HepG2 (cell line): ENCODE data around the gene MICAL3. TPM values are rescaled to one million over a fixed set of nuclear protein-coding genes. Genes with fewer than 3 reads are reported as not detected.

Experiments
- ARNTL ChIP-seq: sonication (generic); formaldehyde crosslinking; IDR thresholded peaks from 2 replicates; pipeline ENCODE4 v1.4.0; 2020; ENCODE audit warnings: mild to moderate bottlenecking, missing genetic modification reagents
- GZF1 ChIP-seq: sonication (generic); formaldehyde crosslinking; IDR thresholded peaks from 2 replicates; pipeline ENCODE4 v1.5.1; 2020; ENCODE audit warnings: mild to moderate bottlenecking, missing genetic modification reagents
- RARA ChIP-seq: IDR thresholded peaks from 2 replicates; pipeline ENCODE4 v1.6.1; 2016; ENCODE audit warnings: missing genetic modification reagents, missing compliant biosample characterization
- RARG ChIP-seq: sonication (generic); formaldehyde crosslinking; IDR thresholded peaks from 2 replicates; pipeline ENCODE4 v1.4.0; 2020; ENCODE audit warnings: low read depth, mild to moderate bottlenecking, missing genetic modification reagents
- SMAD1 ChIP-seq: sonication (generic); formaldehyde crosslinking; IDR thresholded peaks from 2 replicates; pipeline ENCODE4 v1.4.0; 2020; ENCODE audit warnings: missing genetic modification reagents, low read depth, mild to moderate bottlenecking, borderline replicate concordance
- TOPORS ChIP-seq: sonication (generic); formaldehyde crosslinking; IDR thresholded peaks from 2 replicates; pipeline ENCODE4 v1.8.0; 2023; ENCODE audit warnings: mild to moderate bottlenecking, missing genetic modification reagents
- ZNF10 ChIP-seq: sonication (generic); formaldehyde crosslinking; IDR thresholded peaks from 2 replicates; pipeline ENCODE4 v1.4.0; 2020; ENCODE audit warnings: mild to moderate bottlenecking, low read depth, missing genetic modification reagents, borderline replicate concordance
- ZNF44 ChIP-seq: sonication (generic); formaldehyde crosslinking; IDR thresholded peaks from 2 replicates; pipeline ENCODE4 v1.5.1; 2020; ENCODE audit warnings: mild to moderate bottlenecking, missing genetic modification reagents
- ZNF501 ChIP-seq: sonication (generic); formaldehyde crosslinking; IDR thresholded peaks from 2 replicates; pipeline ENCODE4 v1.5.1; 2020; ENCODE audit warnings: mild to moderate bottlenecking, moderate library complexity, missing genetic modification reagents
- ZNF570 ChIP-seq: sonication (generic); formaldehyde crosslinking; IDR thresholded peaks from 2 replicates; pipeline ENCODE4 v1.4.0; 2020; ENCODE audit warnings: mild to moderate bottlenecking, missing genetic modification reagents, borderline replicate concordance
- ZNF607 ChIP-seq: sonication (generic); formaldehyde crosslinking; IDR thresholded peaks from 2 replicates; pipeline ENCODE4 v1.5.1; 2020; ENCODE audit warnings: missing genetic modification reagents, mild to moderate bottlenecking, borderline replicate concordance
- ZNF678 ChIP-seq: sonication (generic); formaldehyde crosslinking; IDR thresholded peaks from 2 replicates; pipeline ENCODE4 v1.4.0; 2020; ENCODE audit warnings: mild to moderate bottlenecking, missing genetic modification reagents
- ZNF816 ChIP-seq: sonication (generic); formaldehyde crosslinking; IDR thresholded peaks from 2 replicates; pipeline ENCODE4 v1.8.0; 2022; ENCODE audit warnings: missing genetic modification reagents, mild to moderate bottlenecking, borderline replicate concordance
- polyA plus RNA-seq, 8 experiments: library from polyadenylated mRNA; depleted of rRNA in 3 of 8; stranded (reverse) in 7 of 8; unstranded in 1 of 8; fragments of >200 nt; fragmentation: Illumina TruSeq in 4 of 8; extraction: Trizol in 4 of 8; gene quantifications; 2 replicates each; pipeline versions ENCODE4 v1.2.1 to v1.2.3, GENCODE V29; 2011 to 2016; ENCODE audit warnings: low read depth in 4 of 8, missing spikeins in 1 of 8, mixed read lengths in 1 of 8; ENCODE audit not compliant: insufficient read depth in 1 of 8
- total RNA-seq, 5 experiments: library from RNA; depleted of rRNA; stranded (reverse); fragments of >200 nt; fragmentation: Illumina TruSeq; extraction: Trizol; gene quantifications; 2 replicates each; pipeline ENCODE4 v1.2.3, GENCODE V29; 2016; ENCODE audit warnings: low read depth in 1 of 5
- TF ChIP-seq, protein P1 (sequence below): sonication (generic); formaldehyde crosslinking; IDR thresholded peaks from 2 replicates; pipeline ENCODE4 v1.4.0; 2020; ENCODE audit warnings: mild to moderate bottlenecking, missing genetic modification reagents
- TF ChIP-seq, protein P2 (sequence below): sonication (generic); formaldehyde crosslinking; IDR thresholded peaks from 2 replicates; pipeline ENCODE4 v1.4.0; 2020; ENCODE audit warnings: missing genetic modification reagents
- TF ChIP-seq, protein P3 (sequence below): IDR thresholded peaks from 2 replicates; pipeline ENCODE4 v1.6.1; 2018; ENCODE audit warnings: missing genetic modification reagents, mild to moderate bottlenecking, missing compliant biosample characterization
- TF ChIP-seq, protein P4 (sequence below): IDR thresholded peaks from 2 replicates; pipeline ENCODE4 v1.6.1; 2016; ENCODE audit warnings: low read depth, borderline replicate concordance
- TF ChIP-seq, protein P5 (sequence below): IDR thresholded peaks from 2 replicates; pipeline ENCODE4 v1.6.1; 2016; ENCODE audit warnings: missing genetic modification reagents, missing compliant biosample characterization

The MICAL3 gene
- total and polyA plus RNA-seq, 2 of the 13 experiments (the other 11 are each of a cell fraction or from before 2014, with no cell fraction given), result 5.3 to 12.5 TPM

DNA sequence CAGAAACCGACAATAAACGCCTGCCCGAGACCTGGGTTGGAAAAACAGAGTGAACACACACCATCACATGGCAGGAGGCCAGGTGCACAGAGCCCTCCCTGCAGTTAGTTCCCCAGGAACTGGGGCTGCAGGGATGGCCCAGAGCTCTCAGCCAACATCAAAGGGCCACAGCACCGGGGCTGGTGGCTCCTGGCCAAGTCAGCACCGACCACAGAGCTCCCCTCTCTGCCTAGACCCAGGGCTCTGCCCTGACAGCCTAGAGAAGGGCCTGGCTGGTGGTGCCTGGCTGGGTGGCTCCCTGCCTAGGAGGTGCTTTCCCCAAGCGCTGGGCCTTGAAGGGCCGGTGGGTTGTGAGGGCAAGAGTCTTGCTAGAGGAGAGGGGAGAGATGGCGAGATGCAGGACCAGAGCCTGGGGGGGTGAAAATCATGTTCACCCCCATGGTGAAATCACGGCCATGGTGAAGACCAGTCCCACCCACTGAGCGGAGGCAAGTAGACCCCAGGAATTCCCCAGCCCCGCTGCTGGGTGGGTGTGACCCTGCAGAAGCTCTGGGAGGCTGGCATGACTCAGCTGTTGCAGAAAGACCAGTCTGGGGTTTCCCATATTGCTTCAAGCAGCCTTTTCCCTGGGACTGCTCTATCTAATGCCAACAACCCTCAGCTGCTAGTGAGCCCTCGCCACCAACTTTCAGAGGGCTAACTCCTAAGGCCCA is 242.9 kb downstream of the MICAL3 start (continued):
- TF ChIP-seq, protein P1, sequence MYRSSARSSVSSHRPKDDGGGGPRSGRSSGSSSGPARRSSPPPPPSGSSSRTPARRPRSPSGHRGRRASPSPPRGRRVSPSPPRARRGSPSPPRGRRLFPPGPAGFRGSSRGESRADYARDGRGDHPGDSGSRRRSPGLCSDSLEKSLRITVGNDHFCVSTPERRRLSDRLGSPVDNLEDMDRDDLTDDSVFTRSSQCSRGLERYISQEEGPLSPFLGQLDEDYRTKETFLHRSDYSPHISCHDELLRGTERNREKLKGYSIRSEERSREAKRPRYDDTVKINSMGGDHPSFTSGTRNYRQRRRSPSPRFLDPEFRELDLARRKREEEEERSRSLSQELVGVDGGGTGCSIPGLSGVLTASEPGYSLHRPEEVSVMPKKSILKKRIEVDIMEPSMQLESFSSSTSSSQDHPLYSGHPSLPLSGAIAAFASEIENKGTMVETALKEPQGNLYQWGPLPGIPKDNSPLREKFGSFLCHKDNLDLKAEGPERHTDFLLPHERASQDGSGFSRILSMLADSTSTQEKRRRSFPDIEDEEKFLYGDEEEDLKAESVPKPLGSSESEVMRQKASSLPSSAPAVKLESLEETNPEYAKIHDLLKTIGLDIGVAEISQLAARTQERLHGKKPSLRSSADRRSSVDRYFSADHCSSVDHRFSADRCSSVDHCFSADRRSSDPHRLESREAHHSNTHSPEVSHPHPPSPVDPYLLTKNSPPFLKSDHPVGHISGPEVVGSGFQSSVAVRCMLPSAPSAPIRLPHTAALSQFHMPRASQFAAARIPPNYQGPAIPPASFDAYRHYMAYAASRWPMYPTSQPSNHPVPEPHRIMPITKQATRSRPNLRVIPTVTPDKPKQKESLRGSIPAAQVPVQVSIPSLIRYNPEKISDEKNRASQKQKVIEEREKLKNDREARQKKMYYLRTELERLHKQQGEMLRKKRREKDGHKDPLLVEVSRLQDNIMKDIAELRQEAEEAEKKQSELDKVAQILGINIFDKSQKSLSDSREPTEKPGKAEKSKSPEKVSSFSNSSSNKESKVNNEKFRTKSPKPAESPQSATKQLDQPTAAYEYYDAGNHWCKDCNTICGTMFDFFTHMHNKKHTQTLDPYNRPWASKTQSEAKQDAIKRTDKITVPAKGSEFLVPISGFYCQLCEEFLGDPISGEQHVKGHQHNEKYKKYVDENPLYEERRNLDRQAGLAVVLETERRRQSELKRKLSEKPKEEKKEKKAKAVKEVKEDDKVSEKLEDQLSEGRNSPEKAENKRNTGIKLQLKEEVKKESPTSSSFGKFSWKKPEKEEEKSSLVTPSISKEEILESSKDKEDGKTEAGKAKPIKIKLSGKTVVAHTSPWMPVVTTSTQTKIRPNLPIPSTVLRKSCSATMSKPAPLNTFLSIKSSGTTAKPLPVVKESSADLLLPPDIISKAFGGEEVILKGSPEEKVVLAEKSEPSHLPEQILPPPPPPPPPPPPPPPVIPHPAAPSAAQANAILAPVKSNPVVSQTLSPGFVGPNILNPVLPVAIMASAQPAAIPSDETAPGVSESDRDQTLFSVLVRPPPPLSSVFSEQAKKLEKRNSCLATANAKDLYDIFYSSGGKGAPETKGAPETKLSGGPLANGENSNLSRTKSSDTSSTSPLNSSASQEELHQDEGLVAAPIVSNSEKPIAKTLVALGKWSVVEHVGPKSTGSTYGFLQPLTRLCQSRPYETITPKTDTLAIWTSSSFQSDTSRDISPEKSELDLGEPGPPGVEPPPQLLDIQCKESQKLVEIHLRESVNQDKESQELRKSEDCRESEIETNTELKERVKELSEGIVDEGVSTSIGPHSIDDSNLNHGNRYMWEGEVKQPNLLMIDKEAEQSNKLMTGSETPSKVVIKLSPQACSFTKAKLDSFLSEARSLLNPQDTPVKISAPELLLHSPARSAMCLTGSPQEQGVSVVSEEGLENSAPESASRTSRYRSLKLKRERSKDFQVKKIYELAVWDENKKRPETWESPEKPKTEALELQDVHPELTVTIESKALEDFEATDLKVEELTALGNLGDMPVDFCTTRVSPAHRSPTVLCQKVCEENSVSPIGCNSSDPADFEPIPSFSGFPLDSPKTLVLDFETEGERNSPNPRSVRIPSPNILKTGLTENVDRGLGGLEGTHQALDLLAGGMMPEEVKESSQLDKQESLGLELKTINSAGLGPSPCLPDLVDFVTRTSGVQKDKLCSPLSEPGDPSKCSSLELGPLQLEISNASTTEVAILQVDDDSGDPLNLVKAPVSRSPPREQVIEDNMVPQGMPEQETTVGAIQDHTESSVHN (CRISPR knock-in tag), result no peak
- TF ChIP-seq ZNF678 (CRISPR knock-in tag), result no peak
- TF ChIP-seq ZNF501, result peak; percentile 78
- TF ChIP-seq, protein P2, sequence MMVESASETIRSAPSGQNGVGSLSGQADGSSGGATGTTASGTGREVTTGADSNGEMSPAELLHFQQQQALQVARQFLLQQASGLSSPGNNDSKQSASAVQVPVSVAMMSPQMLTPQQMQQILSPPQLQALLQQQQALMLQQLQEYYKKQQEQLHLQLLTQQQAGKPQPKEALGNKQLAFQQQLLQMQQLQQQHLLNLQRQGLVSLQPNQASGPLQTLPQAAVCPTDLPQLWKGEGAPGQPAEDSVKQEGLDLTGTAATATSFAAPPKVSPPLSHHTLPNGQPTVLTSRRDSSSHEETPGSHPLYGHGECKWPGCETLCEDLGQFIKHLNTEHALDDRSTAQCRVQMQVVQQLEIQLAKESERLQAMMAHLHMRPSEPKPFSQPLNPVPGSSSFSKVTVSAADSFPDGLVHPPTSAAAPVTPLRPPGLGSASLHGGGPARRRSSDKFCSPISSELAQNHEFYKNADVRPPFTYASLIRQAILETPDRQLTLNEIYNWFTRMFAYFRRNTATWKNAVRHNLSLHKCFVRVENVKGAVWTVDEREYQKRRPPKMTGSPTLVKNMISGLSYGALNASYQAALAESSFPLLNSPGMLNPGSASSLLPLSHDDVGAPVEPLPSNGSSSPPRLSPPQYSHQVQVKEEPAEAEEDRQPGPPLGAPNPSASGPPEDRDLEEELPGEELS, result no peak
- TF ChIP-seq, protein P3, sequence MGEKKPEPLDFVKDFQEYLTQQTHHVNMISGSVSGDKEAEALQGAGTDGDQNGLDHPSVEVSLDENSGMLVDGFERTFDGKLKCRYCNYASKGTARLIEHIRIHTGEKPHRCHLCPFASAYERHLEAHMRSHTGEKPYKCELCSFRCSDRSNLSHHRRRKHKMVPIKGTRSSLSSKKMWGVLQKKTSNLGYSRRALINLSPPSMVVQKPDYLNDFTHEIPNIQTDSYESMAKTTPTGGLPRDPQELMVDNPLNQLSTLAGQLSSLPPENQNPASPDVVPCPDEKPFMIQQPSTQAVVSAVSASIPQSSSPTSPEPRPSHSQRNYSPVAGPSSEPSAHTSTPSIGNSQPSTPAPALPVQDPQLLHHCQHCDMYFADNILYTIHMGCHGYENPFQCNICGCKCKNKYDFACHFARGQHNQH, result no peak
- no peak for TF ChIP-seq RARG (CRISPR knock-in tag)
- TF ChIP-seq, protein P4, sequence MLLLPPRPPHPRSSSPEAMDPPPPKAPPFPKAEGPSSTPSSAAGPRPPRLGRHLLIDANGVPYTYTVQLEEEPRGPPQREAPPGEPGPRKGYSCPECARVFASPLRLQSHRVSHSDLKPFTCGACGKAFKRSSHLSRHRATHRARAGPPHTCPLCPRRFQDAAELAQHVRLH (CRISPR knock-in tag), result no peak
- no peak for TF ChIP-seq TOPORS
- TF ChIP-seq RARA, result no peak
- no peak for TF ChIP-seq ARNTL (CRISPR knock-in tag)
- TF ChIP-seq ZNF44 (CRISPR knock-in tag), result no peak
- TF ChIP-seq SMAD1 (CRISPR knock-in tag), result peak; percentile 46; the same call in 1 of the 2 replicates
- TF ChIP-seq ZNF10 (CRISPR knock-in tag), result no peak
- TF ChIP-seq, protein P5, sequence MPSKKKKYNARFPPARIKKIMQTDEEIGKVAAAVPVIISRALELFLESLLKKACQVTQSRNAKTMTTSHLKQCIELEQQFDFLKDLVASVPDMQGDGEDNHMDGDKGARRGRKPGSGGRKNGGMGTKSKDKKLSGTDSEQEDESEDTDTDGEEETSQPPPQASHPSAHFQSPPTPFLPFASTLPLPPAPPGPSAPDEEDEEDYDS (CRISPR knock-in tag), result no peak
- TF ChIP-seq GZF1 (CRISPR knock-in tag), result no peak
- TF ChIP-seq ZNF816 (CRISPR knock-in tag), result no peak
- no peak for TF ChIP-seq ZNF607 (CRISPR knock-in tag)
- TF ChIP-seq ZNF570, result no peak
